Activated T-cell treated with anti-CD3 and anti-CD28 coated beads, Interleukin-2, amount 50 U/mL, for 72 hours (primary cell): ENCODE data around the gene MAML2. TPM values are rescaled to one million over a fixed set of nuclear protein-coding genes. Genes with fewer than 3 reads are reported as not detected.
A peak's percentile ranks its signal among the peaks of the same experiment; 100 is the strongest.

Experiments
- ATAC-seq, 2 donors: fragments of 150-1000 bp; cut with Tn5 transposase; replicated peaks in 1 of 2; 2 replicates each; pipeline ENCODE4 v1.10.0; 2021; ENCODE audit warnings: moderate library complexity in 2 of 2, mild to moderate bottlenecking in 1 of 2
- DNase-seq, 2 donors: peaks; one replicate each; pipeline ENCODE4 v3.0.0; 2021 to 2022; ENCODE audit warnings: mixed read lengths in 1 of 2
- H3K27ac Mint-ChIP-seq: one replicate; pipeline ENCODE4 v1.8.0; 2022; ENCODE audit warnings: mild to moderate bottlenecking, moderate library complexity, mixed read lengths
- H3K27me3 Mint-ChIP-seq: one replicate; pipeline ENCODE4 v1.8.0; 2022; ENCODE audit warnings: low read depth, mixed read lengths
- H3K36me3 Mint-ChIP-seq, 2 donors: one replicate each; pipeline ENCODE4 v1.8.0; 2022; ENCODE audit warnings: mixed read lengths in 2 of 2, mild to moderate bottlenecking in 1 of 2; ENCODE audit not compliant: insufficient read depth in 2 of 2
- H3K4me1 Mint-ChIP-seq: one replicate; pipeline ENCODE4 v1.8.0; 2022; ENCODE audit warnings: low read depth, mixed read lengths
- H3K4me3 Mint-ChIP-seq, 2 donors: one replicate each; pipeline ENCODE4 v1.8.0; 2022; ENCODE audit warnings: mild to moderate bottlenecking in 2 of 2, mixed read lengths in 2 of 2, moderate library complexity in 2 of 2
- H3K9me3 Mint-ChIP-seq, 2 donors: one replicate each; pipeline ENCODE4 v1.8.0; 2022; ENCODE audit warnings: mixed read lengths in 2 of 2
- total RNA-seq, 2 donors: library from RNA; stranded (reverse); gene quantifications; one replicate each; pipeline ENCODE4 v1.2.3, GENCODE V29; 2022

Gene MAML2
- total RNA-seq, 2 donors from 2014 or later, result 30.5 to 34.6 TPM

GRCh38 chr11:96147906-96148486, 195.0 kb downstream of the MAML2 start:
- no peaks in the 10 kb centered on the region for H3K9me3 Mint-ChIP-seq
- peaks cover 2 to 5% of the 10 kb centered on the region in 2 donors for H3K36me3 Mint-ChIP-seq
- ATAC-seq, result no peak
- peak overlapping the region; percentile 87 for H3K27ac Mint-ChIP-seq
- peaks cover 5% of the 10 kb centered on the region for H3K4me1 Mint-ChIP-seq
- no peaks in the 10 kb centered on the region for H3K27me3 Mint-ChIP-seq
- peak overlapping the region in 1 of 2 donors; percentile 47 for H3K4me3 Mint-ChIP-seq
- DNase-seq, result no peak

DNA sequence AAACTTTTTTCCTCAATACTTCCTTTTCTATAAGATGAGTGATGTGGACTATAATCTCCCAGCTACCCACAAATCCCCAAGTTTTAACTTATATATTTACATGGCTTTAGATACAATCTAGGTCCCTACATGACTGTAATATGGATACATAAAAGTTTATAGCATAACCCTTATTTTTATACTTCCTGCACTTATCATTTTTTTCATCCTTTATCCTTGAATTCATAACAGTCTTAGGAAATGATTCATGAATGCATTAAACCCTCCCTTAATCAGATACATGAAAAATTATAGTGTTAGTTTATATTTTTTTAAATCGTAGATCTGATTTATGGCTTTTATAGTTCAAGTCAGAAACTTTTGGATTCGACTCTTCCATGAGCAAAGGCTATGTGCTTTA, 195.8 kb downstream of the MAML2 start:
- ATAC-seq (no peak), DNase-seq (no peak)
- Mint-ChIP-seq H3K27me3 (no peaks in the 10 kb centered on the region), H3K4me1 (peaks cover 5% of the 10 kb centered on the region), H3K27ac (peak overlapping the region; percentile 23), H3K9me3 (no peaks in the 10 kb centered on the region), H3K36me3 (peaks cover 2 to 5% of the 10 kb centered on the region in 2 donors), H3K4me3 (no peak overlapping the region)

GRCh38 chr11:96146765-96147164, 196.2 kb downstream of the MAML2 start:
- Mint-ChIP-seq H3K36me3 (peaks cover 2 to 5% of the 10 kb centered on the region in 2 donors), H3K4me3 (no peak overlapping the region), H3K9me3 (no peaks in the 10 kb centered on the region), H3K27ac (no peak overlapping the region), H3K4me1 (peaks cover 8% of the 10 kb centered on the region), H3K27me3 (no peaks in the 10 kb centered on the region)
- DNase-seq, result no peak
- ATAC-seq, result no peak

DNA sequence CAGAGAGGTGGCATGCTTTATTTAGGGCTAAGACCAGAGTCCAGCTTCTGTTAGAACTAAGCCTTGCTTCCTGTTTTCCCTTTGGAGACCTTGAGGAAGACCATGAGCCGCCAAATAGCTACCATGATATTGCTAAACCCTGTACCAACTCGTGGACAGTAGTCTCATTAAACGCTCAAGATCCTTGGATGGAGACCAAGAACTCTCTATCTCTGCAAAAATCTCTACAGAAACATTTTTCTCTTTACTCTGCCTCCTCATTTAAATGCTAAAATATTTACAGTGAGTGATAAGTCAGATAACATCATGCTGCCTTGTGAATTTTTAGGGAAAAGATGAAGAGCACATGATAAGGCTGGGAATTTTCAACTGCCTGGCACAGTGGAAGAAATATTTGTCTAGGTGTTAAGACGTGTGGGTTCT, 197.8 kb downstream of the MAML2 start:
- Mint-ChIP-seq H3K36me3 (peaks cover 2 to 5% of the 10 kb centered on the region in 2 donors), H3K27me3 (no peaks in the 10 kb centered on the region), H3K9me3 (no peaks in the 10 kb centered on the region), H3K4me3 (no peak overlapping the region), H3K27ac (no peak overlapping the region), H3K4me1 (peaks cover 23% of the 10 kb centered on the region)
- DNase-seq (no peak), ATAC-seq (no peak)

DNA sequence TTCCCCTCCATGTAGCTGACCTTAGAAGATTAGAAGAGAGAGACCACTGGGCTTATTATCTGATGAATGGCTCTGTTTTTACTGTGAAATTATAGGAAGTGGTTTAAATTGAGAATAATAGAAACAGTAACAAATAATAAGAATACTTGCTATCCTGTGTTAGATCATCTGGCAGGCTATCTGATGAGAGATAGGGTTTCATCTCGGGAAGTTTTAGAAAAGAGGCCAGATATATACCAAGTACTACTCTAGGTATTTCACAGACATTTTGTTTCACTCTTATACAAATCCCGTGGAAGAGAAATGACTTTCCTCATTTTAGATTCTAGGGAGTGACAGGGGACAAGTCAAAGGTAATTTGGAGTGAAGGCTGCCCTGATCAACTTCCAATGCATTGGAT, 198.4 kb downstream of the MAML2 start:
- ATAC-seq (no peak), DNase-seq (no peak)
- H3K4me1 Mint-ChIP-seq, result peaks cover 29% of the 10 kb centered on the region
- H3K36me3 Mint-ChIP-seq, result peaks cover 3 to 7% of the 10 kb centered on the region in 2 donors
- no peak overlapping the region for H3K4me3 Mint-ChIP-seq
- no peaks in the 10 kb centered on the region for H3K27me3 Mint-ChIP-seq
- H3K27ac Mint-ChIP-seq, result no peak overlapping the region
- no peaks in the 10 kb centered on the region for H3K9me3 Mint-ChIP-seq

DNA sequence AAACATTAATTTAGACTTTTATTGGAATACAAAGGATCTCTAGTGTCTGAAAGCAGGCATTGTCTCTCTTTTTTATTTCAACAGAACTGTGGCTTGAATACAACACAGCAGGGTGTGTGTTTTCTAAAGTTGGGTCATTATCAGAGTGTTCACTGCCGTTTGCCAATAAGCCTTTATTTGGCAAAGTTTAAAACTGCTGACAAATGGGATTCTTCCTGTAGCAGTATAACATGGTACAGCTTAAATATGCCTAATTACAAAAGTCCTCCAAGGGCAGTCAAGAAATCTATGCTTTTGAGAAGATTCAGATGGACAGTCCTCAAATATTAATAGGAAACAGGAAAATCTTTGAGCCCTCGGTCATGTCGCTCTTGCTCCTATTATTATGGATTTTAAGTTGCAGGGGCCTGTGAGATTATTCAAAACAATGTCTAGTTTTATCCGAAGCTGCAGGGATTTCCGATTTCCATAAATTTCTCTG, 199.9 kb downstream of the MAML2 start:
- Mint-ChIP-seq H3K27ac (no peak overlapping the region), H3K27me3 (no peaks in the 10 kb centered on the region), H3K36me3 (peaks cover 3 to 6% of the 10 kb centered on the region in 2 donors), H3K4me1 (peaks cover 42% of the 10 kb centered on the region), H3K9me3 (no peaks in the 10 kb centered on the region), H3K4me3 (no peak overlapping the region)
- DNase-seq (no peak), ATAC-seq (no peak)

GRCh38 chr11:96141626-96142025, 201.4 kb downstream of the MAML2 start:
- no peaks in the 10 kb centered on the region for H3K9me3 Mint-ChIP-seq
- ATAC-seq (no peak), DNase-seq (no peak)
- no peaks in the 10 kb centered on the region for H3K27me3 Mint-ChIP-seq
- peaks cover 57% of the 10 kb centered on the region for H3K4me1 Mint-ChIP-seq
- no peak overlapping the region for H3K4me3 Mint-ChIP-seq
- H3K27ac Mint-ChIP-seq, result no peak overlapping the region
- H3K36me3 Mint-ChIP-seq, result peaks cover 5 to 7% of the 10 kb centered on the region in 2 donors

GRCh38 chr11:96139691-96140090, 203.3 kb downstream of the MAML2 start:
- Mint-ChIP-seq H3K27ac (peak overlapping the region; percentile 94), H3K9me3 (no peaks in the 10 kb centered on the region), H3K27me3 (no peaks in the 10 kb centered on the region), H3K36me3 (peaks cover 7 to 11% of the 10 kb centered on the region in 2 donors), H3K4me1 (peaks cover 71% of the 10 kb centered on the region), H3K4me3 (peak overlapping the region; percentile 59 to 80)
- ATAC-seq, result no peak
- DNase-seq, result no peak

DNA sequence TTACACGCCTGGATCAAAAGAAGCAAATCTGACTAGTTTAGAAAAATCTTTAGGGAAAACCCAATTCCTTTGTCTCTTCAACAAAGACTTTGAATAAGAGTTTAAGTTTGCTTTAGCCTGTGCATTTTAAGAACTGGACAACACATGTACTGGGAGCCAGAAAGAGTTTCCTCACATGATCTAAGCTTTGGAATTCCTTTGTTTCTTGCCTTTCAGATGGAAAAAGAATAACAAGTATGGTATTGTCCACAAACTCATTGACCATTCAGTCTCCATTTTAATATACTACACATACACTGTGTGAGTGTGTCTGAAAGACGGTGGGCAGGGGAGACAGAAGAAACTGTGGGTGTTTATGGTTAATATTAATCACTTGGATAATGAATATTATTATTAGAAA, 205.6 kb downstream of the MAML2 start:
- Mint-ChIP-seq H3K36me3 (peaks cover 7 to 12% of the 10 kb centered on the region in 2 donors), H3K4me3 (peak overlapping the region; percentile 47 to 77)

DNA sequence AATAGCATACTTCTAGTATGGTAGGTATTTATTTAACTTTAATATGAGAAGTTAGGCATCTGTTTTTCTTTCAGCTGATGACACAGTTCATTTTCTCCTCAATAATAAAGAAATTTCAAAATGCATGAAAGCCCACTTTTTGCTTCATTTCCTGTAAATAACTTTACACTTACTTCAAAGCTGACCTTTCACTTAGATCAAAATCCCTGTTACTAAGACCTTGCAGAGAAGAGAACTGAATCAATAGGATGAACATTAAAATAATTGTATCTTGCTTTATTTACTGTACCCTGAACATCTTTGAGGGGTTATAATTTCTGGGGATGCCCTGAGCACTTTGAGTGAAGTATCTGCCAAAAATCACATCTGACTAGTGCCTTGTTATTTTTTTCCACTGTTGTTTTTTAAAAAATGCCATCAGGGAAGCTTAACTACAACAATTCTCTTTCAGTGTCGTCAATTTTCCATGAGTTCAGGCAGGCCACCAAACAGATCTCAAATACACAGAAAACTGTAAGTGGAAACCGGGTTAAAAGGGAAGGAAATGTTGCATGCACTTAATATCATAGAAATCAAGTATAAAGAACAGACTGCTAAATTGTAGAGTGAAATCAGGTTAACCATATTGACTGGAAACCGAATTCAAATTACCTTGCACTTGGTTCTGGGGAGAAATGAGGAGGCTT, 206.2 kb downstream of the MAML2 start:
- H3K4me3 Mint-ChIP-seq, result peak overlapping the region; percentile 47 to 77
- no peaks in the 10 kb centered on the region for H3K27me3 Mint-ChIP-seq
- peaks cover 7 to 15% of the 10 kb centered on the region in 2 donors for H3K36me3 Mint-ChIP-seq
- ATAC-seq (no peak), DNase-seq (no peak)
- peaks cover 80% of the 10 kb centered on the region for H3K4me1 Mint-ChIP-seq
- peak overlapping the region; percentile 96 for H3K27ac Mint-ChIP-seq
- H3K9me3 Mint-ChIP-seq, result no peaks in the 10 kb centered on the region

More for the DNA sequence above, 205.6 kb downstream of the MAML2 start:
- ATAC-seq, result no peak
- Mint-ChIP-seq H3K9me3 (no peaks in the 10 kb centered on the region), H3K27me3 (no peaks in the 10 kb centered on the region), H3K27ac (peak overlapping the region; percentile 96), H3K4me1 (peaks cover 77% of the 10 kb centered on the region)
- DNase-seq, result no peak

- ATAC-seq (no peak), DNase-seq (no peak)
- Mint-ChIP-seq H3K36me3 (peaks cover 4 to 18% of the 10 kb centered on the region in 2 donors), H3K9me3 (no peaks in the 10 kb centered on the region), H3K4me3 (no peak overlapping the region), H3K27me3 (no peaks in the 10 kb centered on the region), H3K27ac (no peak overlapping the region), H3K4me1 (peaks cover 81% of the 10 kb centered on the region)
Measured at GRCh38 chr11:96134602-96135001, 208.4 kb downstream of the MAML2 start.

GRCh38 chr11:96132437-96132836, 210.6 kb downstream of the MAML2 start:
- no peak for DNase-seq
- Mint-ChIP-seq H3K4me1 (peaks cover 81% of the 10 kb centered on the region), H3K36me3 (peaks cover 4 to 21% of the 10 kb centered on the region in 2 donors), H3K27me3 (no peaks in the 10 kb centered on the region), H3K4me3 (no peak overlapping the region), H3K9me3 (no peaks in the 10 kb centered on the region), H3K27ac (no peak overlapping the region)
- peak; percentile 47 to 54 for ATAC-seq

DNA sequence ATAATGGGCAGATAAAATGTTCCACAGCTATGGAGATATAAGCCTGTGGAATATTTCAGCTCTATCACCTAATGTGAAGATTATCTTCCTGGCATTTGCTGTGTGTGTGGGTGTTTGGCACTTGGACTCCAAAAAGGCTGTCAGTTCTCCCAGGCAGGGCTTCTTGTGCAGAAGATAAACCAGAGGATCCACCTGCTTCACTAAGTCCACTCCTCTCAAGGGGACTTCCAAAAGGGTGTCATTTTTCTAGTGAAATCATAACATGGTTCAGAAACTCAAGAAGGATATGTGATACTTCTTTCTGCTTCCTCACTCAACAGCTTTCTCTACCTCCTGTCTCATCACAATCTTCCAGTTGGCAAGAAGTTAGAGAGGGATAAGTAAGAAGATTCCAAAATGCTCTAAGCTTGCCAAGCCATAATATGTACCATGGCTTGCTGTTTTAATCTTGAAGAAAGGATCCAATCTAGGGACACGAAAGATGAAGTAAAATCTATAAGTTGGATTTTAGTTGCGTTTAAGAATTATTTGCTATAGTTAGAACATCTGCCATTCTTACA, 212.9 kb downstream of the MAML2 start:
- Mint-ChIP-seq H3K9me3 (peaks cover 0 to 3% of the 10 kb centered on the region in 2 donors), H3K4me1 (peaks cover 81% of the 10 kb centered on the region), H3K4me3 (peak overlapping the region; percentile 29 to 58), H3K27ac (peak overlapping the region; percentile 87), H3K27me3 (no peaks in the 10 kb centered on the region), H3K36me3 (peaks cover 4 to 19% of the 10 kb centered on the region in 2 donors)
- DNase-seq (no peak), ATAC-seq (peak; percentile 53 to 62)
